ENCODE data around the gene SYT10.
"Not testable (repeated sequence)": the region's sequence is repeated elsewhere in the genome, so short reads cannot be mapped to it uniquely, and the experiment has no call there.

The SYT10 gene, protein sequence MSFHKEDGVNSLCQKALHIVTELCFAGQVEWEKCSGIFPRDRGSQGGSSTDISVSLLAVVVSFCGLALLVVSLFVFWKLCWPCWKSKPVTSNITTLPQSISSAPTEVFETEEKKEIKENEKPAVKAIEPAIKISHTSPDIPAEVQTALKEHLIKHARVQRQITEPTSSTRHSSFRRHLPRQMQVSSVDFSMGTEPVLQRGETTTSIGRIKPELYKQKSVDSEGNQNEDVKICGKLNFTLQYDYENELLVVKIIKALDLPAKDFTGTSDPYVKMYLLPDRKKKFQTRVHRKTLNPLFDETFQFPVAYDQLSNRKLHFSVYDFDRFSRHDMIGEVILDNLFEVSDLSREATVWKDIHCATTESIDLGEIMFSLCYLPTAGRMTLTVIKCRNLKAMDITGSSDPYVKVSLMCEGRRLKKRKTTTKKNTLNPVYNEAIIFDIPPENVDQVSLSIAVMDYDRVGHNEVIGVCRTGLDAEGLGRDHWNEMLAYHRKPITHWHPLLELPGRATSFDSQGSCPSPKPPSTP

DNA sequence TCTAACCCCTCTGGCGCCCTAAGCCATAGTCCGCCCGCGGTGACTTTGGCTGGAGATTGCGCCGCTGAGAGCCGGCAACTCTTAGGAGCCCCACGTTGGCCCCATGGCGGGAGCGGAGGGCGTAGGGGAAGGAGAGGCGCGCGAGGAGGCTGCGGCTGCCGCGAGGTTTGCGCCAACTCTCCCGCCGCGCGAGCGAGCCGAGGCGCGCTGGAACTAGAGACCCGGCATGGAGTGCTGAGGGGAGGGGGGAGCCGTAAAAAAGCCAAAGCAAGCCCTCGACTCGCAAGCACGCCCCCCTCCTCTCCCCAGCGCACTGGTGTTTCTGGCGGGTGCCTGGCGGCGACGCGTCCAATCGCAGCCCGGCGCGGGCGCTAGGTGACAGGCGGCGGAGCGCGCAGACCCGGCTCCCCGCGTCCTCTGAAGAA is at the start of gene SYT10:
TSS of gene SYT10 (minus strand) at position 233 of the 425 bp plus-strand sequence. CDS start 297 bp downstream, outside the sequence.
- no peak for FAIRE-seq

DNA sequence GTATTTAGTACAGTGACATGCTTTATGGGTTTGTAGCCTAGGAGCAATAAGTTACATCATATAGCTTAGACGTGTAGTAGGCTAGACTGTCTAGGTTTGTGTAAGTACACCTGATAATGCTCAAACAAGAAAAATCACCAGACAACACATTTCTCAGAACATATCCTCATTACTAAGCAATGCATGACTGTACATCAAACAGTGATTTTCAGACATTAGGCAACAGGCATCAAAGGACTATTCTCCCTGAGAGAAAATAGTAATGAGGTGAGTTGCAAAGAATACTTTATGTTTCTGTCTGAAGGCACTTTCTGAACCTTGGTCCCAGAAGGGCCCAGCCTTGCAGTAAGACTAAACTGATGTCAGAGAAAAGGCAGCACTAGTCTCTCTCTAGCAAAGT is 48.4 kb upstream of the SYT10 start:
- FAIRE-seq = no peak

DNA sequence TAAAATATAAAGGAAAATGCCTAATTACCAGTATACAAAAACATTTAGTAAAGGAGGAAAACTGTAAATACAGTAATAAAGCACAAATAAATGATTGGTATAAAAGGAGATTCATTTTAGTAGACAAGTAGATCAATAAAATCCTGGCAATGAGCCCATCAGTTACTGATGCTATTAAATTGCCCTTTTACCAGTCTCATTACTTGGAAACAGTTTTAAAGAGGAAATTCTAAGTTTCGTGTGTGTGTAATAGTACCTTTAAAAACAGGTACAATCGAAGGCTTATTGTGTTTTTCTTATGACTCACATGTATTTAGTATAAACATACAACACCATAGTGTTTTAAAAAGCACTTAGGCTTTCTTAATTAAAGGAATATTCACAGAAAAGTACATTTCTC is 46.4 kb upstream of the SYT10 start:
- no peak for FAIRE-seq

DNA sequence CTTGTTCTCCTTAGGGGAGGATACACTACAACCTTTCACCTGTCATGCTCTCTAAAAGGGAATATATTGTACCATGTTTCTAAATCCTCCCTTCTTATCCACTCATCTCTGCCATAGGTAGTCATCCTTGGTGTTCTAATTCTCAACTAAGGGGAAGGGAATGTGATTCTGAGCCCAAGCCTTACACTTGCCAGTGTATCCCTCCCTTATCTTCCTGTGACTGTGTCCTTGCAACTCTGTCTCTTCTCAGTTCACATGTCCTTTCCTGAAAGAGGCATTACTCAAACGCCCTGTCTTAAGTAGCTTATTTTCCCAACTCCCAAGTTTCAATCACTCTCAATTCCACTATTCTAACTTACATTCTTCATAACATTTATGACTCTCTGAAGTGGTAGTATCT is 44.5 kb upstream of the SYT10 start:
- FAIRE-seq = no peak

DNA sequence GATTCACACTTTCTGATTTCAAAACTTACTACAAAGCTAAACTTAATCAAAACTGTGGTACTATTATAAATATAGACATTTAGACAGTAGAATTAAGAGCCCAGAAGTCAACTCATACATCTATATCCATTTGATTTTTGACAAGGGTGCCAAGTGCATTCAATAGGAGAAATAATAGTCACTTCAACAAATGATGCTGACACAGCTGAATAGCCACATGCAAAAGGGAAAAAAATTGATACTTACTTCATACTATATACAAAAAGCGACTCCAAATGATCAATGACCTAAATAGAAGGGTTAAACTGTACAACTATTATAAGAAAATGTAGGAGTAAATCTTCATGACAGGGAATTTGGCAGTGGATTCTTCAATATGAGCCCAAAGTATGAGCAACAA is 40.7 kb upstream of the SYT10 start:
- no peak for FAIRE-seq

DNA sequence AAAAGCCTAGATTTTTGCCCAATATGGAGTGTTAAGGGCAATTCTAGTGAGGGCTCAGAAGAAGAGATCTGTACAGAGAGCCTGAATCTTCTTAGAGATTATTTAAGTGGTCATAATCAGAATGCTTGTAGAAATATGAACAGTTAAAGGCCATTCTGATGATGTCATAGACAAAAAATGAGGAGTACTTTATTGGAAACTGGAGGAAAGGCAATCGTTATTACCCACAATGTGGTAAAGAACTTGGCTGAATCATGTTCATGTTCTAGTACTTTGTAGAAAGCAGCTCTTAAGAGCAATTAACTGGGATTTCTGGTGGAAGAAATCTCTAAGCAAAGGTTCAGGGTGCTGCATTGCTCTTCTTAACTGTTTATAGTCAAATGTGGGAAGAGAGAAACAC is 36.4 kb upstream of the SYT10 start:
- no peak for FAIRE-seq

DNA sequence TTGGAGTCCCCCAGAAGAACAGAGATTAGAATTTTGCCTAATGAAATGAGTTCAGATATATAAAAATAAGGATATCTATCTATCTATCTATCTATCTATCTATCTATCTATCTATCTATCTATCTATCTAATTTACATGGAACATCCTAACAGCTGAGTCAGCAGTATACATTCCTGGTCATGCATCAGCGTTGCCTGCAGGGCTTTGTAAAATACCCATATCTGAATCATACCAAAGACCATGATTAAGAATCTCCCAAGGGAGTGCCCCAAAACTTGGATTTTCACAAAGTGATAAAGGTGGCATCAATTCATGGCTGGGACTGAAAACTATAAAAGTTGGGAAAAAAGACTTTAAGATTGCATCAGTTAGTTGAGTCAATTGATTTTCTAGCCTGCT is 32.7 kb upstream of the SYT10 start:
- no peak for FAIRE-seq

DNA sequence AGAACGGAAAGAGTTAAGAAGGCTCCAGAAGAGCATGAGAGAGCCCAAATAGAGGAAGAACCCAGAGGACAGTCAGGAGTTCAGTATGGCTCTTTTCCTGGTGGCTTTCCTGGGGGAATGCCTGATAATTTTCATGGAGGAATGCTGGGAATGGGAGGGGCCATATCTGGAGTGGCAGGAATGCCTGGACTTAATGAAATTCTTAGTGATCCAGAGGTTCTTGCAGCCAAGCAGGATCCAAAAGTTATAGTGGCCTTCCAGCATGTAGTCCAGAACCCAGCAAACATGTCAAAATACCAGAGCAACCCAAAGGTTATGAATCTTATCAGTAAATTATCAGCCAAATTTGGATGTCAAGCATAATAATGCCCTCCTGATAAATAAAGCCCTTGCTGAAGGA is 15.5 kb upstream of the SYT10 start:
- no peak for FAIRE-seq

DNA sequence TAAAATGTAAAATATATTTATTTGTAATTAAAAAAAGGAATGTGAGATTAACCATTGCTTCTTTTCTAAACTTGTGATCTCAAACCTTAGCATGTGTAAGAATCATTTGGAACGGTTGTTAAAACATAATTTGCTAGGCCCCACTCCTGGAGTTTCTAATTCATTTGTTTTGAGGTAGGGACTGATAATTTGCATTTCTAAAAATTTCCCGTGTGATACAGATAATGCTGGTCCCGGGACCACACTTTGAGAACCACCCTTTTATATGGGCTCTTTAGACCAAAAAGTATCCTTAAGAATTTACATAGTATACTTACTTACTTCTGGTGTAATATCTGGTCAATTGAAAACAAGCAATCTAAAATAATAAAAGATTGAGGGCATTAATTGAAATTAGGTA is 10.9 kb upstream of the SYT10 start:
- no peak for FAIRE-seq

DNA sequence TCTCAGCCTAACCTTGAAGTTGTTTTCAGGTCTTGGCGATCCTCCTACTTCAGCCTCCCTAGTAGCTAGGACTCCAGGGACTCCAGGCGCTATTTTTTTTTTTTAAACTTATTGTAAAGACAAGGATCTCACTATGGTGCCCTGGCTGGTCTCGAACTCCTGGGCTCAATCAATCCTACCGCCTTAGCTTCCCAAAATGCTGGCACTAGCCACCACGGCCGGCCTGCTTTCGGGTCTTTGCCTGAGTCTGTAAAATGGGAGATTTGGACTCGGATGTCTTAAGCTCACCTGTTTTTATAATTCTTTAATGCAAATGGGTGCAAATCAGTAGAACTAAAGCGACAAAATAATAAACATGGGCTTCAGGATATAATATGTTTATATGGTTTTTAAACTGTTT is 858 bp upstream of the SYT10 start:
- FAIRE-seq = no peak

DNA sequence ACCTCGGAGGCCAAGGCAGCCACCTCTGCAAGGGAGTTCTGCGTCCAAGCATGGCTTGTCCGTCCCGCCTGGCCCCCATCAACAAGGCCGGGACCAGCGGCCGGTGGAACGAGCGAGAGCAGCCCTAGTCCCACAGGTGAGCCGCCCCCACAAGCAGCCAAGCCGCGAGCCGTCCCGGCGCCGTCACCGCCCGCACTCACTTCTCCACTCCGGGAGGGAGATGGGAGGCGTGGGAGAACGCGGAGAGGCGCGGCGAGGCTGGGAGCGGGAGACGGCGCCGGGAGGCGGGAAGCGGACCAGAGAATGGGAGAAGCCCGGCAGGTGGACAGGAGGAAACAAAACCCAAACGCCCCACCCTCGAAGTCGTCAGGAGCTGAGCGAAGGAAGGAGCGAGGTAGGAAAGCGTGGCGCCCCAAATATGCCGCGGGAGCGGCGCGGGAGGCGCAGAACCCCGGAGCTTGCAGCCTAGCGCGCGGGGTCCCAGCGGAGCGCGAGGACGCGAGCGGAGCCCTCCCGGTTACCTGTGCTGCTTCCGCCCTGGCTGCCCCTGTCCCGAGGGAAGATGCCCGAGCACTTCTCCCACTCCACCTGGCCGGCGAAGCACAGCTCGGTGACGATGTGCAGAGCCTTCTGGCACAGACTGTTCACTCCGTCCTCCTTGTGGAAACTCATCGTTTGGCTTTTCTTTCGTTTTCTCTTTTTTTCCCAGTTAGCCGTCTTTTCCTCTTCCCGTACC is 600 bp downstream of the SYT10 start:
- FAIRE-seq = no peak

DNA sequence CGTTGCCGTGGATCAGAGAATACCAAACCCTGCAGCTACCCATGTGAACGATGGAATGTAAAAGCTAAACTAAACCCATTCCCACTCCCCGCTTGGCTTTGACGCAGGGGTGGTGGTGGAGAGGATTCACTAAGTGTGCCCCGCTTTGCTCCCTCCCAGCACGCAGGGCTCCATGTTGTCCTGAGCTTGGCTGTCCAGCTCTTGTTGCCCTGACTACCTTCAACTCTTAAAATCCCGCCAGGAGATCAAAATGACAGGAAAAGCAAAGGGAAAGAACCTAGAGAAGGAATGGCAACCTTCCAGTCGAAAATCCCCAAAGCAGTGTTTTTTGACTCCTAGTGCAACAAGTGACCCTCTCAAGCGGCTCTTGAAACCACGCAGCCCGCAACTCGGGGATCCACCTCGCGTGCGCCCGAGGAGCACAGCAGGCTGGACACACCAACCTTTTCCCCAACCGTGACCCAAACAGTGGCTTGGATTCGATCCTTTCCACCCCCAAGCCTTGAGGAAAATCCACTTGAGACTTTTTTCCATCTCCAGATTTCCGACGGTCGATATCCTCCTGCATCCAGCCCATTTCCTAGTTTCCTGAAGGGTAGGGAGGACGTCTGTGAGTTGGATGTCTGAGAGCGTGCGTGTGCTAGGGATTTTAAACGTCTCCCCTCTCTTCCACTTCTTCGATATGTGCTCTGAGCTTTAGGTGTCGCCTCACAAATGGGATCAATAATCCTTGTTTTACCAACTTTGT is 1.4 kb downstream of the SYT10 start:
- FAIRE-seq = no peak

DNA sequence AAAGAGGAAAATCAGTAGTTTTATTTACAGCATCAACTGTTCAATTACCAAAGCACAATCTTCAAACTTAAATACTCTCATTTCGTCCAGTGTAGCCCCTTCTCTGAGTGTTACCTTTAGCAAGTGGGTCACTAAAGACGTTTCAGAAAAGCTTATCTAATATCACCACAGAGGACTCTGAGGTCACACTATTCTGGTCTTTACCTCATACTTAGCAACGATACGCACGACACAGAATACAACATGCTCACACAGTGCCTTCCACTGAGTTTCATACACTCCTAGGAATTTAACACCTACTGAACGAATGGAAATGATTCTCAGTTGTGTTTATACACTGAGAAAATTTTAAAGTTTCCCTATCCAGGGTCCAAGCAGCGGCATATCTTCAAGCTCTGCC is 2.0 kb downstream of the SYT10 start:
- FAIRE-seq = no peak

DNA sequence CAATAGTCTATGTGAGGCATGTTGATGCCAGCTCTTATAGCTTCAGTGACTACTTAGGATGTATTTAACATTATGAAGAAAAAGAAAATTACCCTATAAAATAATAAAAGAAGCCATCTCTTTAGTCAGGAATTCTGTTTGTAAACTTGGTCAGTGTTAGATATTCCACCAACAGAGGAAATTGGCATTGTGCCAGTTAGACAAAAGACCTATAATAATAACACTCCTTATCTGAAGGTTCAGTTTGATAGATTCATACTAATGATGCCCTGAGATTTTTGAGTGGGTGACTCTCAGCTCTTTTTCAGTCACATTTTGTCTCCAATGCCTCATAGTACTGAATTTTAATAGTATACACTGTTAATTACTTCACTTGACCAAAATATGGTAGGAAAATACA is 6.6 kb downstream of the SYT10 start:
- FAIRE-seq = no peak

DNA sequence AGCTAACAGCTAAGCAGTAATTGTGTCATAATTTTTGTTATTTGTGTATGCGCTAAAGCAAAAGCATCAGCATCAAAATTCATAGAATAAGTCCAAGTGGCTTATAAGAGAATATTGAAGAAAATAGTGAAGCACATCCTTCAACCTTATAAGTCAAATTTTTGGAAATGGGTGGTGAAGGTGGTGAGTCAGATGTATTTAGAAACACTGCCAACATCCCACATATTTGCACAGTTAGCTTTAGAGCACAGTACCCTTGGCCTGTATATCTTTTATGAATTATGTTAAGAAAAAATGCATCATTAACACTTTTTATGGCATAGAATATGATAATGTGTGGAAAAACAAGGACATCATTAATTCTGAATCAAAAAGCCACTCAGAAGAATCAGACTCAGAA is 8.0 kb downstream of the SYT10 start:
- FAIRE-seq = no peak

DNA sequence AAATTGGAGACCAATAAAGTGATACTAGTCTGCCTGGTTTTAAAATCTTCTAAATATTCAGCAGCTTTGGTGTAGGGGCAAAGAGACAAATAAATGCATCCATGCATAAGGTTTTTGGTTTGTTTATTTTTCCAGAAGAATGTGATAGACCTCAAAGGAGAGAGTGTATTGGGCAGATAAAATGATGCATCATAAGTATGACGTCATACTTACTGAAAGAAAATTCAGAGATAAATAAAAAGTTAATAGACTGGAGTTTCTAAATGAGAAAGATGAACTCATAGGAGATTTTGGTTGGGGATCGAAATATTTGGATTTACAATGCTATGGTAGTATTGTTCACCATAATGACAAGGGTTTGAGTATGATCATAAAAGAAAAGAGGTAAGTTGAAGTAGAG is 10.2 kb downstream of the SYT10 start:
- FAIRE-seq = no peak

DNA sequence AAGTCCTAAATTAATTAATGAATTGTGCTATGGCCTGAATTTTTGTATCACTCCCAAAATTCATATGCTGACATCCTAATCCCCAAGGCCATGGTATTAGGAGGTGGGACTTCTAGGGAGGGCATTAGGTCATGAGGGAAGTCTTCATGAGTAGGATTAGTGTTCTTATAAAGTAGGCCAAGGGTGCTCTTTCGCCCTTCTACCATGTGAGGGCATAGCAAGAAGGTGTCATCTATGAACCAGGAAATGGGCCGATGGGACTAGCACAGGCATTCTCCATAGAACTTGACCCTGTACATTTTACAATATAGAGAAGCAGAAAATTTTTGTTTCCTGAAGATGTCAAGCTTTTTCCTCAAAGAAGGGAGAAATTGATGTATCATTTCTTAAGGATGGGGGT is 12.5 kb downstream of the SYT10 start:
- FAIRE-seq = no peak

DNA sequence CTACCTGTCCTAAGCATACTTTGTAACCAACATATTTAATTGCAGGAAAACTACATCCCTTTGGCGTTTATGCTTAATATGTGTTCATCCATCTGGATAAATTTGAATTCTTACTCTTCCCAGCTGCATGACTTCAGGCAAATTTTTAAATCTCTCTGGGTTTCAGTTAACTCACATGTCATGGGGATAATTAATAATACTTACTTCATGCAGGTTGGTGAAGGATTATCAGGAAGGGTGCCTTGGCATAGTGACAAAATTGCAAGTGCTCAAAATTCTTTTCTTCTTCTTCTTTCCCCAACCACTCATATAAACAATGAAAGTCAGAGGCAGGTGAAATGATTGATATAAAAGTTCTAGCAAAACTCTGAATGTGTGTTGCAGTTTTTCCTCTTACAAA is 15.9 kb downstream of the SYT10 start:
- FAIRE-seq = no peak

DNA sequence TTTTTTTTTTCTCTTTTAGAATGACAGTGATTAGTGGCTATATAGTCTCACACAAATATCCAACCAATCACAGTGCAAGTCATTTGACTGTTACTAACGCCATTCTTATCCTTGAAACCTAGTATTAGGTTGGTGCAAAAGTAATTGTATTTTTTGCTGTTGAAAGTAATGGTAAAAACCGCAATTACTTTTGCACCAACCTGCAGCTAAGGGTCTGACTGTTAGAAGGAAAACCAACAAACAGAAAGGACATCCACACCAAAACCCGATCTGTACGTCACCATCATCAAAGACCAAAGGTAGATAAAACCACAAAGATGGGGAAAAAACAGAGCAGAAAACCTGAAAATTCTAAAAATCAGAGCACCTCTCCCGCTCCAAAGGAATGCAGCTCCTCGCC is 27.2 kb downstream of the SYT10 start:
- FAIRE-seq = not testable (repeated sequence)

DNA sequence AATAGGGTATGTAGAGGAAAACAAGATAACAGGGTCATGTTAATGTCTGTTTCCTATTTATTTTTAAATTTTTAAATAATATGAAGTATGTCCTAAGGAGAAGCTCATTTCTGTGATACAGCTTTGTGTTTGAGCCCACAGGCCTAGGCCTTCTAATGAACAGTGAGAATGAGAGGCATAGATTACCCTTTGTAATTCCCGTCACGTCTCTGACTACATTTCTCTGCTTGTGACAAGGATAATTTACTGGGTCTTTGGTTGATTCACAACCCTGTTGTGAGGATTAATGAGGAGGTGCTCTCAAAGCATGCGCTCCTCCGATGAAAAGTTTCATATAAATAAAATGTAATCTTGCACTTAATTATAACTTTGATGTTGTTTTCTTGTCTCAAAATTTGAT is 56.1 kb downstream of the SYT10 start:
- no peak for FAIRE-seq

DNA sequence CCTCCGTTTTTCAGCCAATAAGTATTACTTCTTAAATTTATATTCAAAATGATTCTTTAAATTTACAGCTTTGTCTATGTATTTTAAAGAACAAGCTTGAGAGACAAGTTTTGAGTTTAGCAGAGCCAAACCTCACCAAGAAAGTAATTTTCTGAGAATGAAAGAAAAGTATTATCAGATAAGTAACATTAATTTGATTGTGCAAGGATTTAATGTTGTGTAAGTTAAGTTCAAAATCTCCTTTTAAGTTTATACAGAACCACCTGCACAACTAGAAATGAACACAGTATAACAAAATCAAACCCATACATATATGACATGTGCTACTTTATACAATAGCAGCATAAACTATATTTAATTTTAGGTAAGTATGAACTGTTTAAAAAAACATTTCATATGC is 63.5 kb downstream of the SYT10 start:
- FAIRE-seq = no peak

DNA sequence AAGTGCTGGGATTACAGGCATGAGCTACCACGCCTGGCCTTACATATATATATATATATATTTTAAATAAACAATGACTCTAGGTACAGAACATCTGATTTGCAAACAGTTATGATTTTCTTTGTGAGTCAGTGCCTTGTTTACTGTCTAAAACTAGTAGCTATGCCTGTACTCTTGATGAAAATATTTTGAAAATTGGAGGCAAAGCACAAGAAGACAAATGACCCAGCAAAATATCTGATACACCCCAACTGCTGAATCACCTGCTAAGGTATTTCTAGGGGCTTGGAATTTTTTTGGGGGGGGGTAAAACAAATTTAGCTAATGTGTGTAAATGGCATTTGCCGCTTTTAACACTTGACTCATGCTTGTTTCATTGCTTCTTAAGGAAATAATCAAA is 69.3 kb downstream of the SYT10 start:
- no peak for FAIRE-seq

DNA sequence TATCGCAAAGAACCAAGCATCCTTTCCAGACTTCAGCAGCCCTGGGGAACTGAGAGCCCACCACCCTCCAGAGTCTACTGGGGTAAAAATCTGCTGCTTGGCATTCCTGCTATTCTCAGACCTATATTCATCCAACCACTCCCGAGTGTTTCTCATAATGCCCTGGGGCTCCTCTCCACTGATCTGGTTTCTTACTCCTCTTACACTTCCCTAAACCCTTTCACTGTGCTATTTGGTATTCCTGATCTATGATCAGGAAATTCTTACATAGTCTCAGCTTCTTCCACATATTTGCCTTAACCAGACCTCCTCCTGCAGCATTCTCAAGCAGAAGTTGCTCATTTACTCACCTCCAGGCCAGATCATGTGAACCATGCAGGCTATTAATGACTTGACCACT is 82.4 kb downstream of the SYT10 start:
- no peak for FAIRE-seq

DNA sequence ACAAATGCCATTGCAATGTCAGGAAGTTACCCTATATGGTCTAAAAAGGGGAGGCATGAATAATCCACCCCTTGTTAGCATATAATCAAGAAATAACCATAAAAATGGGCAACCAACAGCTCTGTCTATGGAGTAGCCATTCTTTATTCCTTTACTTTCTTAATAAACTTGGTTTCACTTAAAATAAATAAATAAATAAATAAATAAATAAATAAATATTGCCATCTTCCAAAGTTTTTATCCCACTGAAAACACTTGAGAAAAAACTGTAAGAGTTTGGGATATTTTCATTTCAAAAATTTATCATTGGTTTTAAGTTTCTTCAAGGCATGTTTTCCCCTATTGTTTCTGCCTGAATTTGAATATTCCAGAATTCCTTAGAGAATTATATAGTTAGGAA is 89.8 kb downstream of the SYT10 start:
- FAIRE-seq = no peak

Measured in islet of Langerhans (tissue), 1 donor.